Mesenteric fat pad (tissue), 1 donor: ENCODE results near the gene GMPPA. TPM values are rescaled to one million over a fixed set of nuclear protein-coding genes. Genes with fewer than 3 reads are reported as not detected.

Experiments used
- DNase-seq: peaks from one replicate; pipeline ENCODE4 v3.0.0-alpha.2; 2020; ENCODE audit warnings: low spot score
- total RNA-seq: library from RNA; stranded (reverse); fragmentation: NEBNext Ultra II Directional; extraction: Animal tissue kit (Norgen Biotek cat#: 25700); gene quantifications from one replicate; pipeline ENCODE4 v1.2.1, GENCODE V29; 2021
- donor health status: DM: yes; HTN: yes; CAD: no.

Gene GMPPA
- total RNA-seq, 1 donor from 2014 or later = 32.4 TPM

DNA sequence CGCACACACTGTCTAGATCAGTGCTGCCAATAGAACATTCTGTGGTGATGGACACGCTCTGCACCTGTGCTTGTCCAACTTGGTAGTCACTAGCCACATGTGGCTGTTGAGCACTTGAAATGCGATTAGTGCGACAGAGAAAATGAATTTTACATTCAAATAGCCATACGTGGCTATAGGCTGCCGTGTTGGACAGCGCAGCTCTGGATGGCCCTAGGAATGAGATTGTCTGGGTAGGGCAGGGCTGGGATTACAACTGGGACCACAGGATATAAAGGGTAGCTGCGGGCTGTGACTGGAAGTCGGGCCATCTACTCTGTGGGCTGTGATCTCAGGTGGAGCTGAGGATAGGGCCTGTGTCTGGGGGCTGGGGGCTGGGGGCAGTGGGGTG is 20.8 kb downstream of the GMPPA start:
- DNase-seq = no peak

GRCh38 chr2:219520079-219520478 is 21.4 kb downstream of the GMPPA start:
- DNase-seq = no peak

- DNase-seq = no peak
These were observed 22.6 kb downstream of the GMPPA start for GRCh38 chr2:219521066-219521880.

DNA sequence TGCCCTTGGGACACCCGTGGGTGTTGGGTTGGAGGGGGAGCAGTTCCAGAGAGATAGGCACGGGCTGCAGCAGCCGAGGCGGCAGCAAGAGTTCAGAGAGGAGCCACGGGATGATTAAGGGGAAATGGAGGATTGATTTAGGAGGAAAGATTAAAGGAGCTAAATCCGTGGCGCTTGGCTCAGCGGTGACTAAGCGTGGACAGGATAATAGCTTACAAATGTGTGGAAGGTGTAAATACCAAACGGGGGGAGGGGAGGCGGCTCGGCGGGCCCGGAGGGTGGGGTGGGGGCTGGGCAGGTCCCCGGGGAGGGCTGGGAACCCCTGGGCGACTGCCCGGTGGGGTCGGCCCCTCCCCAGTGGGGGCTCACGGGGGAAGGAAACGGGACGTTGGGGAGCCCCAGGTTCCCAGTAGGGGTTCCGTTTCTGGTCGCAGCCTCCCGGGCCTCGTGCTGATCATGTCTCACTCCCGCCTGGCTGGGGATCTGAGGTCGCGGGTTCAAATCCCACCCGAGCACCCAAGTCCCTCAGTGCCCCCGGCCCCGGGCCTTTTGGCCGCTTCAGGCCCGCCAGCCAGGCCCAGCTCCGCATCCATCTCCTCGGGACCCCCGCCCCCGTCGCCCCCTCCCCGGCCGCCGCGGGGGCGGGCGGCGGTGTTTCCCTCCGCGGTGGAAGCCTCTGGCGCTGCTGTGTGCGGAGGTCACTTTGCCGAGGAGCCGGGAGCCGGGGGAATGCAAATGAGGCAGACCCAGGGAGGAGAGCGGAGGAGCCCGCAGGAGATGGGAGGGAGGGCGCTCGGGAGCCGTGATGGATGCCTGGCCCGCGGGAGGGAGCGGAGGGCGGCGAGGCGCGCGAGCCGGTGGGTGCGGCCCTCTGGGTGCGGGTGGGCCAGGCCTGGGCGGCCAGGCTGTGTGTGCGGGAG is 23.7 kb downstream of the GMPPA start:
- DNase-seq = no peak

- DNase-seq = no peak
These were observed 24.5 kb downstream of the GMPPA start for GRCh38 chr2:219523031-219523671.

DNA sequence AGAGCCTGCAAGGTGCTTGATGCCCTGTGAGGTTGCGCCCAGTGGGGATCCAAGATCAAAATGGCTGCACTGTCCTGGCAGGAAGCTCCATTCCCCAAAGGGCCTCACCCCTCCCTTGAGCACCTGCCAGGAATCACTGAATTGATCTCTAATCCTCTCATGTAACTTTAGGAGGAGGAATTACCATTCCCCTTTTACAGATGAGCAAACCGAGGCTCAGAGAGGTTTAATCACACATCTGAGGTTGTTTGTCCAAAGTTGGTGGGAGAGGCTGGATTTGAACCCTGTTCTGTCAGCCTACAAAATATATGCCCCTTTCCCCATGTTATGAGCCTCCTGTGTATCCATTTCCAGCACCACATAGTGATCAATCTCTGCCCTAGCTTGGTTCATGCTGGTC is 26.1 kb downstream of the GMPPA start:
- no peak for DNase-seq

- no peak for DNase-seq
These were observed 27.0 kb downstream of the GMPPA start for GRCh38 chr2:219525533-219526232.

DNA sequence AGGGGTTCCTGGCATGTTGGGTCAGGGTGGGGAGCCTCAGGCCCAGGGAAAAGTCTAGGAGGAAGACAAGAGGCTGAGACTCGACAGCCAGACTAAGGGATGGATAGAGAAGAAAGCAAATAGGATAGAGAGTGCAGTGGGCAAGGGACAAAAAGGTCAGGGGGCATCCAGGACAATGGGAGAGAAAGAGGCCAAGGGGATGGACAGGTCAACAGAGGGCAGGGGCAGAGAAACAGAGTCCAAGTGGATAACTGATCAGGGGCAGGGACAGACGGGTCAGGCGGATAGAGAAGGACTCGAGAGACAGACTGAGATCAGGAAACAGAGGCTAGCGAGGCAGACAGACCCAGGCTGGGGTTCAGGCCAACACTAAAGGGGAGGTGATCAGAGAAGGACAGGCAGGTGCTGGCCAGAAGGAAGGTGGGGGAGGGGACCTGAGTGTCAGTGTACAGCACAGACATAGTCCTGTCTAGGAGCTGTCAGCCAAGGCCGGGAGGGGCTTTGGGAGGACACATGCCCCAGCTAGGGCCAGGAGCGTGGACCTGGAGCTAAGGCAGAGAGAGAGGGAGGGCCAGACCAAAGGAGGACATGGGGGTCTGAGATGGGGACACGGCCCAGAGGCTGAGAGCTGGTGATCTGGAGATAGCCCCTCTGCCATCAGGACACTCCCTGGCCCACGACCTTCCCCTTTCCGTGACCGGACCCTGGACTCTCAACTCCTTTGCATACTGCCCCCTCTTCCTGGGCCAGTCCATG is 27.8 kb downstream of the GMPPA start:
- no peak for DNase-seq

- no peak for DNase-seq
These were observed 28.3 kb downstream of the GMPPA start for GRCh38 chr2:219527076-219527394.

DNA sequence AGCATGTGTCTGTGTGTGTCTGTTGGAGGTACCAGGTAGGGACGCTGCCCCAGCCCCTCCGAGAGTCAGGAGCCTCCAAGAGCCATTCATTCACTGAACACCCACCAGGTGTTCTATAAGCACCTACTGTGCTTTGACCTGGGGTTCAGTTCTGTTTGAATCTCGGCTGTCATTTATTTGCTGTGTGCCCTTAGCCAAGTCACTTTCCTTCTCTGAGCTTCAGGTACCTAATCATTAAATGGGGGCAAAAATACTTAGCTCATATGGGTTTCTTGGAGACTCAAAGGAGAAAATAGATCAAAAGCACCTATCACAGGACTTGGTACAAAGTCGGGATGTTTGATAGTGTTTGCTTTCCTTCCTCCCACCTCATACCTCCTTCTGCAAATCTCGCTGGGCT is 28.8 kb downstream of the GMPPA start:
- DNase-seq = no peak

- DNase-seq = peak; percentile 95
These were observed 31.6 kb downstream of the GMPPA start for GRCh38 chr2:219530048-219530963.

GRCh38 chr2:219531639-219532377 is 33.1 kb downstream of the GMPPA start:
- DNase-seq = no peak

DNA sequence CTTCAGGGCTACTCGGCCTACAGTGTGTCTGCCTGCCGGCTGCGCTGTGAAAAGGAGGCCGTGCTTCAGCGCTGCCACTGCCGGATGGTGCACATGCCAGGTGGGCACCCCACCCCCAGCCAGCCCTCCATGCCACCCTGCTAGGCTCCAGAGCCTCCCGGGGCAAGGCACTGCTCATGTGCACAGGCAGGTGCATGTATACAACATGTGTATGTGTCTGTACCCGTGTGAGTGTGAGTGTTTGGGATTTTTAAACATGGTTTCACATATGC is 33.6 kb downstream of the GMPPA start:
- DNase-seq = no peak

GRCh38 chr2:219533930-219534661 is 35.4 kb downstream of the GMPPA start:
- no peak for DNase-seq

DNA sequence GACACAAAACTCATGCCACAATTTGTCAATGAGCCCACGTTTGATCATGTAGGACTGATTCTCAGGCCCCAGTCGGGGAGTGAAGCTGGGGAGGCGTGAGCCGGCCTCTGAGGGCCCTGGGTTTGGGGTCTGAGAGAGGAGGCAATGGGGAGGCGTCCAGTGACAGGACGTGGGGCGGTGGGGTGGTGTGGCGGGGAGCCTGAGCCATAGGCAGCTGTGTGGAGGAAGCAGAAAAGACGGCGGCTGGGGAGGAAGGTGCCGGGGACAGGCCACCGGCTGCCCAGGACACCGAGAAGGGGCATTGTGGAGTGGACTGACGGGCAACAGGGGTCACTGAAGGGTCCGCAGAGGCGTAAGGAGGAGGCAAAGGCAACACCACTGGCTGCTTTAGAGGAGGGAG is 37.7 kb downstream of the GMPPA start:
- DNase-seq = no peak

DNA sequence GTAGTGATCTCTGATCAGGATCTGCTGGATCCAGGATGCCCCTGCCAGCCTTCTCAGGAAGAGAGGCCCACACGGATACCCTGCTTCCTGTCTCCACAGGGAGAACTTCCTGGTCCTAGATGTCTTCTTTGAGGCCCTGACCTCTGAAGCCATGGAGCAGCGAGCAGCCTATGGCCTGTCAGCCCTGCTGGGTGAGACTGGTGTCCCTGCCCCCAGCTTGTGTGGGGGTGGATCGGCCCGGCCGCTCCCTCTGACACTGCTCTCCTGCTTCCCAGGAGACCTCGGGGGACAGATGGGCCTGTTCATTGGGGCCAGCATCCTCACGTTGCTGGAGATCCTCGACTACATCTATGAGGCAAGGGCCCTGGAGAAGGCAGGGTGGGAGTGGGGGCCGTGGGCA is 38.3 kb downstream of the GMPPA start:
- no peak for DNase-seq

DNA sequence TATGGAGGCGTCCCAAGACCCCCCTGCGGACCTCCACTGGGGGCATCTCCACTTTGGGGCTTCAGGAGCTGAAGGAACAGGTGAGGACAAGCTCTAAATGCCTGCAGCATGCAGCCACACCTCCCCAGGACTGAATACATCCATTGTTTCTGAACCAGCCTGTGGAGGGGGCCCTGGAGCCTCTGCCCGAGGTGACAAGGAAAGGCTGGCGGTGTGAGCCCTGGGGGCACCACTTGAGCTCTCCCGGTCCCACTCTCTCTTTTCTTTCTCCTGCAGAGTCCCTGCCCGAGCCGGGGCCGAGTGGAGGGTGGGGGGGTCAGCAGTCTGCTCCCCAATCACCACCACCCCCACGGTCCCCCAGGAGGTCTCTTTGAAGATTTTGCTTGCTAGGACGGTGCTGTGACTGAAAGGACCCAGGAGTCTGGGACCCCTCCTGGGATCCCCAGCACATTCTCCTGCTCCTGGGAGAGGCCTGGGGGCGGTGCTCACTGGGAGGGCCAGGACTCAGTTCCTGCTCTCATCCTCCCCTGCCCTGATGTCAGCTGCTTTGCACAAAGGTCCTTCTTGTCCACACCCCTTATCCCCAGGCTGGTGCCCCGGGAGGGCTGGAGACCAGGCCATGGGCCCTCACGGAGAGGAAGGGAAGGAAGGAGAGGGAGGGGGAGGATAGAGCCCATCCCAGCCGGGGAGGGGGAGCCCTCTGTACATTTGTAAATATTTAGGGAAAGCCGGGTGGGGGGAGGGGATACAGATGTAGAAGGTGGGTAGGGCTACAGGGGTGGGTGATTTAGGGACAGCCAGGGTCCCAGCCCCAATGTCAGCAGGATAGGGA is 39.2 kb downstream of the GMPPA start:
- DNase-seq = no peak
